HG02870 (cell line): ENCODE results near the gene CDH23.

Source experiments
- ATAC-seq: cut with Tn5 transposase; IDR thresholded peaks from one replicate; pipeline ENCODE4 v1.9.1; 2021; ENCODE audit warnings: mild to moderate bottlenecking, moderate library complexity; ENCODE audit not compliant: unreplicated experiment

The CDH23 gene

GRCh38 chr10:71632896-71633600 lies 236.3 kb downstream of the CDH23 start:
- ATAC-seq = no peak

DNA sequence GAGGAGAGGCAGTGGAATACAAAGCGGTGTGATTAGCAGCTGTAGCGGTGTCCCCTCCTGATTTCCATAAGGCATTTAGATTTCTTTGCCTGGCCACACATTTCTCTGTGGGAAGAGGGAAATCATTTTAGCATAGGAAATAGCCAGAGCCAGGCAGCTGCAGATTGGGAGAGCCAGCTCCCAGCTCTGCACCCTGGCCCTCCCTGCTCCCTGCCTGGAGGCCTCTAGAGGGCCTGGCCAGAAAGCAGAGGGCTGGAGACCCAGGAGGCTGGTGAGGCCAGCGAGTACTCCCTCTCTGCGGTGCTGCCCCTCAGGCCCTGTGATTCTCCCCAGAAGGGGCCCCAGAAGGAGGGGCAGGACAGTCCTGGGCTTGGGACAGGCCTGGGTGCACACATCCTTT lies 237.2 kb downstream of the CDH23 start:
- ATAC-seq = no peak

GRCh38 chr10:71634531-71635164 lies 237.9 kb downstream of the CDH23 start:
- no peak for ATAC-seq

DNA sequence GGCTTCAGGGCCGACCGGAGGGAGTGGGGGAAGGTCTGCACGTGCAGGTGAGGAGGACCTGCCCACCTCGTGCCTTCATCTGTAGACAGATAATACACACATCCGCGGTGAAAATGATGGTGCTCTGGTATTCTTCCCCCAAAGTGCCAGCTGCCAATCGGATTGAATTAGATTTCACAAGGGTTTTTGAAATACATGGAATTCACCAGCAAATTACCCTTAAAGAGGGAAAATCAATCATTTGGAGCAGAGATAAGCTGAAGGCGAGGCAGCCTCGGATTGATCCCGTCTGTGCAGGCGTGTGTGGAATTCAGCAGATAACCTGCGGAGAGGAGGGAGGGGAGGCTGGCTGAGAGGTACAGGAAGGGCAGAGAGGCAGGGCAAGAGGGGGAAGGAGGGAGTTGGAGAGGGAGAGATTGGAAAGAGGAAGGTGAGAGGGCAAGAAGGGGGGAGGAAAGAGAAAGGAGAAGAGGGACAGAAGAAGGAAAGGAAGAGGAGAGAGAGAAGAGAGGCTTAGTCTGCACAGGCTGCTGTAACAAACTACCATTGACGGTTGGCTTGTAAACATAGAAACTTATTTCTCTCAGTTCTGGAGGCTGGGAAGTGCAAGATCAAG lies 238.6 kb downstream of the CDH23 start:
- no peak for ATAC-seq

- no peak for ATAC-seq
Measured at GRCh38 chr10:71635867-71636266, 239.1 kb downstream of the CDH23 start.

DNA sequence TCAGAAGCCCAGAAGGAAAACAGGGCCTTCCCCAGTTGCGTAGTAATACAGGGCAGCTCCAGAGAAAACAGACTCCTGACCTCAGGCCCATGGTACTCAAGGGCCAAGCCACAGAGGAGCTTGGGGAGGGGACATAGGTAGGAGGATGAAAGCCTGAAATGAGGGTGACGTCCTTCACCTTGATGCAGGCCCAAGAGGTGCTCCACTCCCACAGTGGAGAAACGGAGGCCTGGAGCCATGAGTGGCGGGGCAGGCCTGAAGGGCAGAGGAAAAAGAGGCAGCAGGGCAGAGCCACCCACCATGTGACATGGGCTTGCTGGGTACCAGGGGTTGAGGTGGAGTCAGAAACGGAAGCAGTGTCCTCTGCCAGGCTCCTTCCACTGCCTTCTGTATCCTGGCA lies 239.9 kb downstream of the CDH23 start:
- ATAC-seq = no peak

DNA sequence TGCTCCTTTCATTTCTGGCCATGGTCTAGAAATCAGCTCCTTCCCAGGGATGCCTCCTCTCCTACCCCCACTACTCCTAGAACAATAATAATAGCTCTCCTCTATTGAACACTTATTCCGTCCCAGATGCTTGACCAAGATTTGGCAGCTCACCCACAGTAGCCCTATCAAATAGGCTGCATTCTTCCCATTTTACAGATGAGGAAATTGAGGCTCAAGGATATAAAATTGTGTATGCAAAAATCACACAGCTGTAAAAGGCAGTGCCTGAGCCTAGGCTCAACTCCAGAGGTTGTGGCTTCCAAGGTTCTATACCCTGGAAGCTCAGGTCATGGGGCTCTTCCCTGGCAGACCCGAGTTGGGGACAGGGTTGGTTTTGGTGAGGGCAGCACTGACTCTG lies 240.6 kb downstream of the CDH23 start:
- no peak for ATAC-seq

- ATAC-seq = no peak
Measured at GRCh38 chr10:71638064-71638821, 241.5 kb downstream of the CDH23 start.

DNA sequence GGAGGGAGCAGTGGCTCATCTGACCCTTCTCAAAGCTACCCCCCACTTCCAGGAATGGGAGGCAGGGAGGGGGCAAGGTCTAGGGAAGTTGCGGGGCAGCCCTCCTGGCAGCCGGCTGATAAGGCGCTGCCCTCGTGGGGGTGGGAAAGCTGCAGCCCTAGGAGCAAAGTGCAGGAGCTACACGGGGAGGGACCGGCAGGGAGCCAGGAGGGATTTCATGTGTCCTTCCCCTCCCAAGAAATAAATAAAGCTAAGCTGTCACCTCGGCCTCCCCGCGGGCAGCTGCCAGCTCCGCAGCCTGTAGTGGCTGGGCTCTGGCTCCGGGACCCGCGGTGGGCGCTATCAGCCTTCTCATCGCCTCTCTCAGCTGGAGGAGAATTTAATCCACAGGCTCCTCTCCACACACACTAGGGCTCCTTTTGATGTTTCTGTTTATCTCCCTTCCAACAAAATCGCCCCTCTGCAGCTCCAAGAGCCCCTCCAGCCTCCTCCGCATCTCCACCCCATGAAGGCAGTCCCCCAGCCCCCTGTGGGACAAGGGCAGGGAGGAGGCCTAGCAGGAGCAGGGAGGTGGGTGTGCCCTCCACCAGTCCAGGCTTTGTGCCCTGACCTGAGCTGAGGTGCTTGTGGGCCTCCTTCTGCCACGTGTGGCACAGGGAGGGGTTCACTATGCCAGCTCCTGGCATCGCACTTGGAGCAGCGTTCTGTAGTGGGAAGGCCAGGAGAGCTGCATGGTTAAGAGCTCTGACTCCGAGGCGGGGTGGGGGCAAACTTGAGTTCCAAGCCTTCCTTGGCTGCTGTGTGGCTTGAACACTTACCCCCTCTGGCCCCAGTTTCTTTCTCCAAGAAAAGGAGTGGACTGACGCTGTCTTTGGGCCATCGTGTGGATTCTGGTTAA lies 242.4 kb downstream of the CDH23 start:
- ATAC-seq = no peak

- no peak for ATAC-seq
Measured at GRCh38 chr10:71640607-71641006, 243.9 kb downstream of the CDH23 start.

DNA sequence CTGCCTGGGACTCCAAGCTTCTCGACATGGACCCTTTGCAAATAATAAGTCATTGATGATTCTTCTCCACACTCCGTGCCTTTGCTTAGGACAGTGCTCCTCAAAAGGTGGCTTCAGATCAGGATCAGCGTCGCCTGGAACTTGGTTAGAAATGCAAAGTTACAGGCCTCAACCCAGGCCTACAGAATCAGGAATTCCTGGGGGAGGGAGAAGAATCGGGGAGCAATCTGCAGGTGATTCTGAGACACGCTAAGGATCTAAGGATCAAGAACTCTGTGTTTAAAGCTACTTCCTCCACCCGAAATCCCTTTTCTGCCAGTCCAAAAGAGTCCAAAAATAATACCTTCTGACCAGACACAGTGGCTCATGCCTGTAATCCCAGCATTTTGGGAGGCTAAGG lies 244.7 kb downstream of the CDH23 start:
- no peak for ATAC-seq

GRCh38 chr10:71641986-71642385 lies 245.3 kb downstream of the CDH23 start:
- no peak for ATAC-seq

DNA sequence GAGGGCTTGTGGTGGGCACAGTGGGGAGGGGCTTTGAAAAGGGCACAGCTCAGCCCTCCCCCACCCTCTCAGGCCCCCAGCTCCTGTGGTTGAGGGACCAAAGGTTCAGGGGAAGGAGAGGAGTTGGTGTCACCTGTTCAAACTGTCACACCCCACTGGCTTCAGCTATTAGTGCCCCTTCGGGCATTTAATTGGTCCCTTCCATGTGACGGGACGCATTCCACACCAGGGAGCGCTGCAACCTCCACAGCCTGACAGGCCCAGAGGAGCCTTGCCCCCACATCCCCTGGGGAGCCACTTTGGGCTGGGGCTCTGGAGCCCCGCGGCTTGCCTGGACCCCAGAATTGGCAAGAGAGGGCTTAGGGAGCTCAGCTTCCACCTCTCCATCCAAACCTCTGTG lies 247.2 kb downstream of the CDH23 start:
- ATAC-seq = no peak

DNA sequence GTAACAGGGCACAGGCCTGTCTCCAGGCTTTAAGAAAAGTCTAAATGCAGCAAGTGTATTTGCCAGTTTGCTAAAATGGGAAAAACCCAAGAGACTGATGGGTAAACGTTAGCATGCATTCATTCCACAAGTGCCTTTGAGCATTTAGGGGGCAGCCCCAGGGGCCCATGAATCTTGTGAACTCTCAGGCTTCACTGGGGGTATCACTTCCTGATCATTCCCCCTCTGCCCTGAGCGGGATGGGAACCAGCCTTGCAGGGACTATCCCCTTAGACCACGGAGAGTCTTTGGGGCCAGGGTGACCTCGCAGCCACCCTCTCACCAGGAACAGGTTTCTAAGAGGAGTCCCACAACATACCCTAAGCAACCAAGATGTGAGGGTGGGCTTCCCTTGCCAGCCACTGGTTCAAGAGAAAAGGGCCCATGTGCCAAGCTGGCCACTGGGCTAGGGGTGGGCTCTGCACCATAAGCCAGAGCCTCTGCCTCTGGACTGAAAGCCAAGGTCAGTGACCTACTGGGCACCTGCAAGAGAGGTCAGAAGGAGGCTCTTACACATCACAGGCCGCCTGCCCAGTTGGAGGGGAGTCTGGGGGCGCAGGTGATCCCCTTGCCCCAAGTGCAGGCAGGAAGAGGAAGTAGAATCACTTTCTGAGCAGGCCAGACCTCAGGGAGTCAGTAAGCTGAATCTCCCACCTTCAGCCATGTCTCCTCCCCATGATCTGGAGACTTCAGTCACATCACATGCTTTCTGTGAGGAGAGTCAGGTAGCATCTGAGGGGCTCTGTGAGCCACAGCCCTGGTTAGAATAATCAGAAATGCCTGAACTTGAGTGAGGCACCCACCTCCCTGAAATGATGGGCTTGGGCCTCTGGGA lies 247.8 kb downstream of the CDH23 start:
- ATAC-seq = no peak

- no peak for ATAC-seq
Measured at GRCh38 chr10:71645185-71645584, 248.5 kb downstream of the CDH23 start.

GRCh38 chr10:71646037-71646436 lies 249.3 kb downstream of the CDH23 start:
- ATAC-seq = no peak

DNA sequence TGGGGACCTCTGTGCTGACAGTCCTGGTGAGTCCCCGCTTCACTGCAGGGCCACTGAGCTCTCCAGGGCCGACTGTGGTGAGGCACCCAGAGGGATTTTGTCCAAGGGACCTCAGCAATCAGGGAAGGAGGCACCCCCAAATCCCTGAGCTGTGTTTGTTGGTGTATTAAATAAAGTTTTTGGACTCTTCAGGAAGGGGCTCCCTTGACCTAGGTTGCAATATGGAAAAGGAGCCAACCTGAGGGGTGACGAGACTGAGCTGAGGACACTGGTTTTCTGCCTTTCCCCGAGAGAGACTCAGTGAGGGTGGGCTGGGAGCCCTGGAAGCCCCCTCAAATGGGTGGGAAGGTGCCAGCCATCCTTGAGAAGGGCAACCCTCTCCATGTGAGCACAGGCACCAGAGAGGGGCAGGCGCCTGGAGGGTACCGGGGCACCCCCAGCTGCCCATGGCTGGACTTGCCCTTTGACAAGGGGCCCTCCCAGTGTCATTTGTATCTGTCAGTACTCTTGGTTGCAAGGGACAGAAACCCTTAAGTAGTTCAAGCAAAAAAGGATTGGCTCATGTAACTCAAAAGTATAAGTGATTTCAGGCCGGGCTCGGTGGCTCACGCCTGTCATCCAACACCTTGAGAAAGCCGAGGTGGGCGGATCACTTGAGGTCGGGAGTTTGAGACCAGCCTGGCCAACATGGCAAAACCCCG lies 250.0 kb downstream of the CDH23 start:
- ATAC-seq = no peak

GRCh38 chr10:71647526-71648253 lies 251.0 kb downstream of the CDH23 start:
- ATAC-seq = no peak
